ENCODE results near the gene PGLYRP2.
"Not testable (repeated sequence)": the region's sequence is repeated elsewhere in the genome, so short reads cannot be mapped to it uniquely, and the experiment has no call there.

Gene PGLYRP2

GRCh38 chr19:15487038-15487437, 7.7 kb upstream of the PGLYRP2 start:
- DNase-seq (ENCODE audit: low read depth, low spot score) = no peak

GRCh38 chr19:15485768-15486167, 6.5 kb upstream of the PGLYRP2 start:
- DNase-seq (ENCODE audit: low read depth, low spot score) = not testable (repeated sequence)

GRCh38 chr19:15480996-15481395, 1.7 kb upstream of the PGLYRP2 start:
- DNase-seq (ENCODE audit: low read depth, low spot score) = not testable (repeated sequence)

DNA sequence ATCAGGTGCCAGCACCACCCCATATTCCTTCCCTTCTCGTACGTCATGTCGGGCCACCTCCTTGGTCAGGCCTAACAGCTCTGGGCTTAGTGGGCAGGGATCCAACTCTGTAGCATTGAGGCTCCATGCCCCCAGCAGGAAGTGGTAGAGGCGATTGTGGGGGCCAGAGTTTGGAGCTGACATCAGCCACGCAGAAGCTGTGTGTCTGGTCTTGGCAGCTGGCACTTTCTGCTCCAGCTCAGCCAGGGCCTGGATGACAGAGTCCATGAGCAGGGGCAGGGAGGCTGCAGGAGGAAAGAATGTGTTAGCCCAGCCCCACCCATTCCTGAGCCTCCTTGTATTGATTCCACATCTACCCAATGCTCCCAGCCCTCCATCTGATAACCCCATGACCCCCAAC, 3.0 kb downstream of the PGLYRP2 start:
- no peak for DNase-seq (ENCODE audit: low read depth, low spot score)

- DNase-seq (ENCODE audit: low read depth, low spot score) = no peak
Observed at GRCh38 chr19:15475611-15476010, 3.7 kb downstream of the PGLYRP2 start.

GRCh38 chr19:15475169-15475568, 4.1 kb downstream of the PGLYRP2 start:
- DNase-seq (ENCODE audit: low read depth, low spot score) = no peak

DNA sequence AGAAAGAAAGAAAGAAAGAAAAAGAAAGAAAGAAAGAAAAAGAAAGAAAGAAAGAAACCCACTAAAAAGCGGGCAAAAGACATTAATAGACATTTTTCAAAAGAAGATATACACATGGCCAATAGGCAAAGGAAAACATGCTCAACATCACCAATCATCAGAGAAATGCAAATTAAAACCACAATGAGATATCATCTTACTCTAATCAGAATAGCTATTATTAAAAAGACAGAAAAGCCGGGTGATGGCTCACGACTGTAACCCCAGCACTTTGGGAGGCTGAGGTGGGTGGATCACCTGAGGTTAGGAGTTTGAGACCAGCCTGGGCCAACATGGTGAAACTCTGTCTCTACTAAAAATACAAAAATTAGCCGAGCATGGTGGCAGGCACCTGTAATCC, 5.5 kb downstream of the PGLYRP2 start:
- DNase-seq (ENCODE audit: low read depth, low spot score) = not testable (repeated sequence)

DNA sequence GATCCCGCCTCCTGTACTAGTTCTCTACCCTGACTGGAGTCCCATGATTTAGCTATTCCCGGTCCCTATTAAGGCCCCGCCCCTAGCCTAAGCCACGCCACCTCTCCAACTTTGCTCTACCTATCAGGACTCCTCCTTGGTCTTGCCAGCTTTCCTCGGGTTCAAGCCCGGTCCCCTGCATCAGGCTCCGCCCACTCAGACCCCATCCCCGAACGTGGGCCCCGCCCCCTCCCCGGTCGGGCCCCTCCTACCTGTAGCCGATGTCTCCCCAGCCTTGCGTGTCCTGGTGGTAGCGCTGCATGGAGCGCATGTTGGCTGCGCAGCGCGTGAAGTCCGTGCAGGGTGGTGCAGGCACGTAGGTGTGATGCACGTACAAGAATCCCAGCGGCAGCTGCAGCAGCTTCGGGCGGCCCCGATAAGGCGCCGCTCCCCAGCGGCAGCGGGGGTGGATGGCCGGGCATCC, 7.6 kb downstream of the PGLYRP2 start:
- no peak for DNase-seq (ENCODE audit: low read depth, low spot score)

- no peak for DNase-seq (ENCODE audit: low read depth, low spot score)
Observed at GRCh38 chr19:15469513-15470297, 9.6 kb downstream of the PGLYRP2 start.

DNA sequence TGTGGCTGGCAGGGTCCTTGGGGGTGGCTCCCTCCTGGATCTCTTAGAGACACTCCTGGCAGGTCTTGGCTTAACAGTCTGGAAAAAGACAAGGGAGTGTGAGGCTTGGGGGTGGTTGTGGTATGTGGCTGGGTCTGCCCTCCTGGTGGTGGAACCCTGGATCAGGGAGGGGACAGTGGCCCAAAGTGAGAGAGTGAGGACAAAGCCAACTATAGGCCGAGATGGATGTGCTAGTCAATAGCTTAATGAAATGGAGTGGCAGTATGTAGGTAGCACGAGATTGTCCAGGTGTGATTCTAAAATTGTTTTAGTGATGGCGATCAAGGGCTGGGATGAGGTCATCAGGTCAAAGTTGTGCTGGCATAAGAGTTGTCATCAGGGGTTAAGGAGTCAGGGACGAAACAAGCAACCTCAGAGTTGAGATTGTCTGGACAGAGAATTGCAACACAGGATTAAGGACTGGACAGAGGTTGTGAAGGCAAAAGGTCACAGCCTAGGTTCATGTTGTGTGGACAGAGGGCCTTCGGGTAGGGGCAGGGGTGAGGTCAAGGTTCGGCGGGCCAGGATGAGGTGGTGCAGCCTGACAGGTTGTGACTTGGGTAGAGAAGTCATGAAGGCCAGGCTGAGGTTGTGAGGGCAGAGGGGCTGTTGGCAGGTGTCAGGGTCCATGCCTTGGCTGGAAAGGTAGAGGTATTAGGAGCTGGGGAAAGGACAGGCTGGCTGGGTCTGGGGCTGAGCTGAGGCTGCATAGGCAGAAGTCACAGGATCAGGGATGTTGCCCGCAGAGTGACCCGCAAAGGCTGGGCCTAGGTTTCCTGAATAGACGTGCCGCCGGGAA, 10.4 kb downstream of the PGLYRP2 start:
- no peak for DNase-seq (ENCODE audit: low read depth, low spot score)

DNA sequence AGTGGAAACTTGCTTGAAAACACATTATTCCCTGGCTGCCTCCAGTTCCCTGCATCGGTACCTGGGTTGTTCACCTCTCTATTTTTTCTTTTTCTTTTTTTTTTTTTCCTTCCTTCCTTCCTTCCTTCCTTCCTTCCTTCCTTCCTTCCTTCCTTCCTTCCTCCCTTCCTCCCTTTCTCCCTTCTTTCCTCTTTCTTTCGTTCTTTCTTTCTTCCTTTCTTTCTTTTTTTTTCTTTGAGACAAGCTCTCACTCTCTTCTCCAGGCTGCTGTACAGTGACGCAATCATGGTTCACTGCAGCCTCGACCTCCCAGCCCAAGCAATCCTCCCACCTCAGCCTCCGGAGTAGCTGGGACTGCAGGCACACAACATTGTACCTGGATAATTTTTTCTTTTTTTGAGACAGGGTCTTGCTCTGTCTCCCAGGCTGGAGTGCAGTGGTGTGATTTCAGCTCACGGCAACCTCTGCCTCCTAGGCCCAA, 11.5 kb downstream of the PGLYRP2 start:
- no peak for DNase-seq (ENCODE audit: low read depth, low spot score)

DNA sequence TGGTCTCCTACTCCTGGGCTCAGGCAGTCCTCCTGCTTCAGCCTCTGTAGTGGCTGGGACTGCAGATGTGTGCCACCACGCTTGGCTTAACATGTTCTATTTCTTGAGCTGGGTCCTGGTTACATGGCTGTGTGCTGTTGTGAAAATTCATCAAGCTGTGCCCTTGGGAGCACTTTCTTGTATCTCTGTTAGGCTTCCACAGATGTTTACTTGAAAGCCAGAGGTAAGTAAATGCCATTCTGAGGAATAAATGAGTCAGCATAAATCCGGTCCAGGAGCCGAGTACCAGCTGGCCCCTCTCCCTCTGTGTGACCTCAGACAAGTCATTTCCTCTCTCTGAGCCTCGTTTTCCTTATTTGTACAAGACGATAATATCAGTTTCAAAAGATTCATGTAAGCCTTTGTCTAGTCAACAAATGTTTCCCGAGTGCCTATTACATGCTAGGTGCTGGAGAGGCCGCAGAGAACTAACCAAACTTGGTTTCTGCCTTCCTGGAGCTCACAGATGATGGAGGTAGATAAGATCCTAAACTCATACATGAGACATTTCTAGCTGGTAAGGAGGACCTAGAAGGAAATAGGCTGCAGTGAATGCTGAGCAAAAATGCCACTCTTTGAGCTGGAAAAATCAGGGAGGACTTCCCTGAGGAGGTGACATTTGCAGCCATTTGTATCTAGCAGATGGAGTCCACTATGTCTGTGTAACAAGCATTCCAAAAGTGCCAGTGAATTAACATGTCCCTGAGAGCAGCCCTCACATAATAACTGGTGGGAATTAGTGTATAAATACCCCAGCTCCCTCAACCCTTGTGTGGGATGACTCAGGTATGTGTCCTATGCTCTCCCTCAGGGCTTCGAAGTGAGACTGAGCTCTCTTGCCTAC, 12.2 kb downstream of the PGLYRP2 start:
- DNase-seq (ENCODE audit: low read depth, low spot score) = no peak

DNA sequence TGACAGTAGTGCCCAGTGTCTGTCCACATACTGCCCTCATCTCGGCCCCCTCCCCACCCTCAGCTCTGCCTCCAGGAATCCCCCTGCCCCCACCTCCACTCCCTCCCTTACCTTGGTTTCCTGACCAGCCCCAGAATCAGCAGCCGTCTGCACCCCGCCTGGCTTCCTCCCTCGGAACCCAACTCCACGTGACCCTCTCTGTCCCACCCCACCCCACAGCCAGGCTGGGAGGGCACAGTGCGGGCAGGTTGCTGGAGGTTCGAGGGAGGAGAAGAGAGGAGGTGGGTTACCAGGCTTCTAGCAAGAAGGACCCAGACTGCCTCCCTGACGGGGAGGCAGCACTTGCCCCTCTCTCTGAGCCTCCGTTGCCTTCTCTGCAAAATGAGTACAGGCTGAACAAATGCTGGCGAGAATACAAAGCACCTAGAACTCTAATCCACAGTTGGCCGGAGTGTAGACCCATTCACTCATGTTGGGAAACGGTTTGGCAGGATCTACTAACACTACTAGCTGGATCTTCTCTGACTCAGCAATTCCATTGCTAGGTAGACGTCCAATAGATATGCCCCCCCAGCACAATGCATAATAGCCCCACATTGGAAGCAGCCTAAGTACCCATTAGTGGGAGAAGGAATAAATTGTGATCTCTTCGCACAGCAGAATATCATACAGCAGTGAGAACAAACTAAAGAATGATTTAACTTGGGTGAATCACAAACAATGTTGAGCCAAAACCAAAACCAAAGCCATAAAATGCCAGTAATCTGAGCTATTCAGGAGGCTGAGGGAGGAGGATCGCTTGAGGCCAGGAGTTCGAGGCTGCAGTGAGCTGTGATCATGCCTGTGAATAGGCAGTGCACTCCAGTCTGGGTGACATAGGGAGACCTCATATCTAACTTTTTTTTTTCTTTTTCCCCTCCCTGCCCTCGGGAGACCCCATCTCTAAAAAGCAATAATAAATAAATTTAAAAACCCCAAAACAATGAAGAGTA, 14.6 kb downstream of the PGLYRP2 start, which contains the start of gene RASAL3:
TSS of gene RASAL3 (minus strand) at position 151 of the 992 bp plus-strand sequence. CDS start 186 bp downstream, outside the sequence.
- no peak for DNase-seq (ENCODE audit: low read depth, low spot score)

DNA sequence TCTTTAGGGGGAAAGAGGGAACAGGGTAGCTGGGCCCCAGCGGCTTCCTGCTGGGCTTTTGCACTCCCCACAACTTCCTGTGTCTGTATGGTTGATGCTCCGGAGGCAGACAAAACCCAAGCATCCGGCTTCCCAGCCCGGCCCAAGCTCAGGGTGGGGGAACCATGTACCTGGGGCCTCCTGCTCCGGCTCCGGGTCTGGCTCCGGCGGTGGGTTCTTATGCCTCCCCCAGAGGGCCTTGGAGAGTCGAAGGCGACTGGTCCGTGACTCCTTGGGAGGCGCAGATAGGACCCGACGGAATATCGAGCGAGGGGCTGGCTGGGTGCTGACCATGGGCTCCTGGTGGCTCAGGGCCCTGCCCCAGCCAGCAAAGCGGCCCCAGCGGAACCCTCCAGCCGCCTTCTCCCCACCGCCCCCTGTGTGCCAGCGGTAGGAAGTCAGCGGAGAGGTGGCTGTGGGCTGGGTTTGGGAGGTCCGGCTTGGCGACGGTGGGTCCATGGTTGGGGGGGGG, 15.4 kb downstream of the PGLYRP2 start:
- DNase-seq (ENCODE audit: low read depth, low spot score) = no peak

DNA sequence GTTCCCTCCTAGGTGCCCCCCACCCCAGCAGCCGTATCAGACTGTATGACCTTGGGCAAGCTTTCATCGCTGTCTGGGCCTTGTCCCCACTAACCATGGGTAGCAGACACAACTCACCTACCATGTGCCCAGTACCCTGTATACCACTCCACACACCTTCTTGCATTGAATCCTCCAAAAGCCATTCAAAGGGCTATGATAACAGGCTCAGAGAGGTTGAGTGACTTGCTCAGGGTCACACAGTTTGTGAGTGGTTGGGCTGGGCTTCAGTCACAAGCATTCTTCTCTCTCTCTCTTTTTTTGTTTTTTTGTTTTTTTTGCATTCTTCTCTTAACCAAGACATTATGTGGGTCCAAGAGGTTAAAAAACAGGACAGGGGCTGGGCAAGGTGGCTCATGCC, 17.6 kb downstream of the PGLYRP2 start:
- no peak for DNase-seq (ENCODE audit: low read depth, low spot score)

DNA sequence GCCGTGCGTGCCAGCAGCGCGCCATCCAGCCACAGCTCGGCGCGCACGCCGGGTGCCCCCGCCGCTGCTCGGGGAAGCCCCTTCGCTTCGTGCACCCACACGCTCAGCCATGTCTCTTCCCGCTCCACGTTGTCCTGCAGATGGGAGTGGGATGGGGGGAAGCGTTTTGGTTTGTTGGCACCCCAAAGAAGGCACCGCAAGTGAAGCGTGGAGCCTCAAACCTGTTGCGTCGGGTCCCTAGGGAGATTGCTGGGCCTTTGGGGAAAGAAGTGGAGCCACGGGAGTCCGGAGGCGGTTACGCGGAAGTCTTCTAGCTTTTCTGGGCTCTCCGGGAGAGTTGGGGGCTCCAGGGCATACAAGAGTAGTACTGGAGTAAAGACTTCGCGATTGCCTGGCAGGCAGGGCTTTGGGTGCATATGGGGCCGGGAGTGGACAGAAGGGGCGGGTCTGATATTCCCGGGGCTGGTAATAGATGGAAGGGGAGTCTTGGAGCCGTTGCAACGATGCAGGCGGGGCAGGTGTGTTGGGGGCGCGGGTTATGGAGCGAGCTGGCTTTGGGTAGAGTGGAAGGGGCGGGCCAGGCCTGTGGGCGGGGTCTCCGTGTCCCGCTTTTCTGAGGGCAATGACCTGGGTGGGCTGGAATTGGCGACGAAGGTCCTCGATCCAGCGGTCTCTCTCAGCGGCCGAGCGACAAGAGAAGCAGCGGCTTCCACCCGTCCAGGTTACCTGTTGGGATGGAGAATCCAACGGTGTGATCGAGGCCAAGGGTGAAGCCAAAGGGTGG, 21.4 kb downstream of the PGLYRP2 start:
- no peak for DNase-seq (ENCODE audit: low read depth, low spot score)

GRCh38 chr19:15456871-15457700, 22.2 kb downstream of the PGLYRP2 start:
- DNase-seq (ENCODE audit: low read depth, low spot score) = no peak

DNA sequence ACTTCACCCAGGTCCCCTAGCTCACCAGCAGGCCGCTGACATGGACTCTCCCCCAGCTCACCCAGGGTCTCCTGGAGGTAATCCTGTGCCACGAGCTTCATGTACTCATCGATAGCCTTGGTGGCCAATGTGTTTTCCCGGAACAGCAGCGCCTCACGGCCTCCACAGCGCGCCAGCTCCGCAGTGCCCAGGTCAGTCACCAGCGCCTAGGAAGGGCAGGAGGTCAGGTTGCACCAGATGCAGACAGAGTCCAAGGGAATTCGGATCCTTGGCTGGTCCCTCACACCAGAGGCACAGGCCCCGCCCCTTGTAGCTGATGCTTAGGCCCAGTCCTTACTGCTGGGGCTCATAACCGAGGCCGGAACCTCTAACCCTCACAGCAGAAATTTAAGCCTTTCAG, 22.9 kb downstream of the PGLYRP2 start:
- no peak for DNase-seq (ENCODE audit: low read depth, low spot score)

All from smooth muscle cell of the brain vasculature (primary cell).